Lower leg skin (tissue), 4 donors: Measurements from ENCODE around the gene OR5B17. TPM values are rescaled to one million over a fixed set of nuclear protein-coding genes. Genes with fewer than 3 reads are reported as not detected.

Experiments
- DNase-seq, 2 donors: peaks; one replicate each; pipeline ENCODE4 v3.0.0-alpha.2; 2019; ENCODE audit warnings: low spot score in 2 of 2
- H3K4me3 ChIP-seq: fragments of 200-600 bp; sonication (generic); 2 replicates; pipeline ENCODE4 v1.5.1; 2017; ENCODE audit warnings: mild to moderate bottlenecking, low read depth; ENCODE audit not compliant: poor library complexity, severe bottlenecking
- POLR2A ChIP-seq, 2 donors: fragments of 450-650 bp; IDR thresholded peaks; one replicate each; pipeline ENCODE4 v1.6.1; 2016 to 2017; ENCODE audit warnings: antibody characterized with exemption in 2 of 2, mild to moderate bottlenecking in 1 of 2, moderate library complexity in 1 of 2
- WGBS, 2 donors: methylation state at CpG; one replicate each; pipeline ENCODE4 v1.1.5; 2018; 5-methylcytosine and 5-hydroxymethylcytosine counted together
- intact Hi-C: fragments of 100-400 bp; cut with DNase I; formaldehyde crosslinking; loops from one replicate; pipeline ENCODE4 v1.15.0; 2023; ENCODE audit warnings: low total_unique reads
- total RNA-seq, 4 donors: library from RNA; depleted of rRNA; stranded (reverse); fragments of >200 nt; gene quantifications; one replicate each; pipeline ENCODE4 v1.1.0, GENCODE V29; 2016
- TF ChIP-seq, protein P1 (sequence below), 3 donors: fragments of 450-650 bp; IDR thresholded peaks; one replicate each; pipeline ENCODE4 v1.5.1; 2016; ENCODE audit warnings: antibody characterized with exemption in 3 of 3, mild to moderate bottlenecking in 3 of 3, moderate library complexity in 2 of 3

Gene OR5B17
- total RNA-seq, 4 donors from 2014 or later: not detected

DNA sequence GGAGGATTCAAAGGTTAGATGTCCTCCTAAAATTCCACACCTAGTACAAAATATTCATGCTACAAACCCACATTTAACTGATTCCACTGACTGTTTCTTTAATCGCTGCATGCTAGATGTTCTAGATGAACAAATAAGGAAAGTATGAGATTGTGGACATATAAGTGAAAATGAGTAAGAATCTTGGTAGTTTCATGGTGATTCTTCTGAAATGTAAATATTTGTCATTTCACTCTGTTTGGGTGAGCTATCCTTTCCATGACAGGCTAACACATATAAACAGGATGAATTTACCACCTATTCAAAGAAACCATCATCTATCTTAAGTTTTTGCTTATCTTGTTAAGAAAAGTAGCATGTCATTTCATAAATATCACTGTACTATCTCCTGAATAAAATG, 33.0 kb upstream of the OR5B17 start:
- H3K4me3 ChIP-seq: no peak overlapping the region
- intact Hi-C loops: no loop called here
- TF ChIP-seq, protein P1, sequence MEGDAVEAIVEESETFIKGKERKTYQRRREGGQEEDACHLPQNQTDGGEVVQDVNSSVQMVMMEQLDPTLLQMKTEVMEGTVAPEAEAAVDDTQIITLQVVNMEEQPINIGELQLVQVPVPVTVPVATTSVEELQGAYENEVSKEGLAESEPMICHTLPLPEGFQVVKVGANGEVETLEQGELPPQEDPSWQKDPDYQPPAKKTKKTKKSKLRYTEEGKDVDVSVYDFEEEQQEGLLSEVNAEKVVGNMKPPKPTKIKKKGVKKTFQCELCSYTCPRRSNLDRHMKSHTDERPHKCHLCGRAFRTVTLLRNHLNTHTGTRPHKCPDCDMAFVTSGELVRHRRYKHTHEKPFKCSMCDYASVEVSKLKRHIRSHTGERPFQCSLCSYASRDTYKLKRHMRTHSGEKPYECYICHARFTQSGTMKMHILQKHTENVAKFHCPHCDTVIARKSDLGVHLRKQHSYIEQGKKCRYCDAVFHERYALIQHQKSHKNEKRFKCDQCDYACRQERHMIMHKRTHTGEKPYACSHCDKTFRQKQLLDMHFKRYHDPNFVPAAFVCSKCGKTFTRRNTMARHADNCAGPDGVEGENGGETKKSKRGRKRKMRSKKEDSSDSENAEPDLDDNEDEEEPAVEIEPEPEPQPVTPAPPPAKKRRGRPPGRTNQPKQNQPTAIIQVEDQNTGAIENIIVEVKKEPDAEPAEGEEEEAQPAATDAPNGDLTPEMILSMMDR (IDR thresholded peaks at IDR 0.05): no peak
- no peak for TF ChIP-seq POLR2A (IDR thresholded peaks at IDR 0.05)
- WGBS, 2 donors: 97 to 100% methylated on average over 1 of the region's 1 CpG
- no peak for DNase-seq

DNA sequence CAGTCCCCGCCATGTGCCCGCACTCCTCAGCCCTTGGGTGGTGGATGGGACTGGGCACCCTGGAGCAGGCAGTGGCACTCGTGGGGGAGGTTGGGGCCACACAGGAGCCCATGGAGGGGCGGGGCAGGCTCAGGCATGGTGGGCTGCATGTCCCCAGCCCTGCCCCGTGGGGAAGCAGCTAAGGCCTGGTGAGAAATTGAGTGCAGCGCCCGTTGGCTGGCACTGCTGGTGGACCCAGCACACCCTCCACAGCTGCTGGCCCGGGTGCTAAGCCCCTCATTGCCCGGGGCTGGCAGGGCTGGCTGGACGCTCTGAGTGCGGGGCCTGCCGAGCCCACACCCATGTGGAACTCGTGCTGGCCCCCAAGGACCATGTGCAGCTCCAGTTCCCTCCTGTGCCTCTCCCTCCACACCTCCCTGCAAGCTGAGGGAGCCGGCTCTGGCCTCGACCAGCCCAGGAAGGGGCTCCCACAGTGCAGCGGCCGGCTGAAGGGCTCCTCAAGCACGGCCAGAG, 31.7 kb upstream of the OR5B17 start:
- H3K4me3 ChIP-seq: no peak overlapping the region
- no peak for DNase-seq
- TF ChIP-seq, protein P1 (IDR thresholded peaks at IDR 0.05): no peak
- TF ChIP-seq POLR2A (IDR thresholded peaks at IDR 0.05): no peak
- intact Hi-C loops: no loop called here
- WGBS, 2 donors: 85 to 91% methylated on average over 12 to 13 of the region's 18 CpGs

DNA sequence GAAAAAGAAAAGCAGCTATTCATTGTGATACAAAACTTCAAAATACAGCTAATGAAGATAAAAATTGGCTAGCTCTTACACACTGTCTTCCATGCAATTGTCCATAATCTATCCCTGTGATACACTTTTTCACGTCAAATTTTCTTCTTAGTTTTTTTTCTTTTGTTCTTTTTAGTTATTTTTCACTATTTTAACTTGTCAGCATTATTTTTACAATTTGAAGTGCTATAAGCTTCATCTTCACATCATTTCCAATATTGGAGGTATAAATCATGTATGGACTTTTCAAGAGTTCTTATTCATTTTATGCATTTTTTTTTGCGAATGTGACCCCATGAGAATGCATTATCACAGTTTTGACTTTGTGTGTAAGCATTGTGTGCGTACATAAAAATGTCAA, 4.1 kb downstream of the OR5B17 start:
- TF ChIP-seq, protein P1 (IDR thresholded peaks at IDR 0.05): no peak
- no peak for TF ChIP-seq POLR2A (IDR thresholded peaks at IDR 0.05)
- intact Hi-C loops: no loop called here
- WGBS, 2 donors: 87 to 90% methylated on average over 3 of the region's 3 CpGs
- no peak for DNase-seq
- no peak overlapping the region for H3K4me3 ChIP-seq

DNA sequence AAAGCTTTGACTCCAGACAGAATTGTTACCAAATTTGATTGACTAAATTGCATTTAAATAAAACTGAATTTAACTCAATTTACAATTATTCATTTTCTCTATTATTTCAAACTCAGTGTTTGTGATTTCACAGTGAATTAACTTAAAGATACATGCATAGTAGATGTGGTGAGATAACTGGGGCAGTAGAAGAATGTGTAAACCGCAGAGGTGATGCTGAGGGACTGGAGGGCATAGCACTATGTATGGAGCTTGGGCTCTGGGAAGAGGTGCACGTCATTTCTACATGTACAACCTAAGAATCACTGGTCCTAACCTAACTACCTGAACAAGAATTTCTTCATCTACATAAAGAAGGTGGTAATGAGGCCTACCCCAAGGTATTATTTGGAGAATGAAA, 13.7 kb downstream of the OR5B17 start:
- TF ChIP-seq, protein P1 (IDR thresholded peaks at IDR 0.05): no peak
- TF ChIP-seq POLR2A (IDR thresholded peaks at IDR 0.05): no peak
- 31 to 62% methylated on average over 2 of the region's 2 CpGs for WGBS, 2 donors
- no peak for DNase-seq
- intact Hi-C loops: no loop called here
- H3K4me3 ChIP-seq: no peak overlapping the region

DNA sequence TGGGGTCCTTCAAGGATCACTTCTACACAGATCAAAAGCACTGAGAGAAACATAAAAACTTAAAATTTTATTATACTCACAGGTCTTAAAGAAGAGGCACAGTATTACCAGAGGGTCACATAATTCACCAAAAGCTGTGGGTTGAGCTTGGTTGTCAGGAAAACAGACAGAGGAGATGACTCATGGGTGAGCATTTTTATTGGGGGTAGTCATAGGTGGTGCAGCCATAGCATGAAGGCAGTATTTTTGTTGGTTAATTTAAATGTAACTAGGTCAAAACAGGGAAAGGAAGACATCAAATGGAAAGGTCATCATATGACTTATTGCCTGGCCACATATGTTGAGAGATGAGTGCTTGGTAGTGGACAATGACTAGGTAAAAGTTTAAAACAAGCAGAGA, 24.2 kb downstream of the OR5B17 start:
- intact Hi-C loops: loop anchor here (2.0 kb wide), 1 partner anchor 52 kb away; no protein-coding TSS in a partner anchor
- TF ChIP-seq, protein P1 (IDR thresholded peaks at IDR 0.05): no peak
- TF ChIP-seq POLR2A (IDR thresholded peaks at IDR 0.05): no peak
- no peak for DNase-seq
- H3K4me3 ChIP-seq: no peak overlapping the region

DNA sequence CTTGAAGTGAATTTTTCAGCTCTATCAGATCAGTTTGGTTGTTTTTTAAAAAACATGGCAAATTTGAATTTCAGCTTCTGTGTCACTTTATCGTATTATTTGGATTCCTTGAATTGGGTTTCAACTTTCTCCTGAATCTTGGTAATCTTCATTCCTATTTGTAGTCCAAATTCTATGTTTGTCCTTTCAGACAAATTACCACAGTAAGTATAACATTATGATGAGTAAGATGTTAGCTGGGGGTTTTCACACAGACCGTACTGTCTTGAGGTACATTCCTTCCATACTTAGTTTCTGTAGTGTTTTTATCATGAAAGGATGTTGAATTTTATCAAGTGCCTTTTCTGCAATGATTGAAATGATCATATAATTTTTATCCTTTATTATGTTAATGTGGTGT, 28.0 kb downstream of the OR5B17 start:
- TF ChIP-seq, protein P1 (IDR thresholded peaks at IDR 0.05): no peak
- TF ChIP-seq POLR2A (IDR thresholded peaks at IDR 0.05): no peak
- no peak for DNase-seq
- intact Hi-C loops: no loop called here
- H3K4me3 ChIP-seq: no peak overlapping the region
- 88 to 90% methylated on average over 2 of the region's 2 CpGs for WGBS, 2 donors
